A549 treated with Hydrocortisone at 1 μM for 4 hours (cell line): Measurements from ENCODE around the gene FER1L5. TPM values are rescaled to one million over a fixed set of nuclear protein-coding genes. Genes with fewer than 3 reads are reported as not detected.

Experiments
- total RNA-seq: library from RNA; stranded (reverse); fragments of 200-300 nt; extraction: Qiagen RNA extraction; gene quantifications from 5 replicates; pipeline ENCODE4 v1.2.3, GENCODE V29; 2022

The FER1L5 gene
- 0.03 TPM in 1 of 5 replicates, not detected in the others for total RNA-seq

GRCh38 chr2:96642564-96643360 lies at the start of gene FER1L5:
Gene FER1L5, plus strand, starts transcription at chr2:96642764. Its CDS starts 73 bp downstream, at chr2:96642837.

DNA sequence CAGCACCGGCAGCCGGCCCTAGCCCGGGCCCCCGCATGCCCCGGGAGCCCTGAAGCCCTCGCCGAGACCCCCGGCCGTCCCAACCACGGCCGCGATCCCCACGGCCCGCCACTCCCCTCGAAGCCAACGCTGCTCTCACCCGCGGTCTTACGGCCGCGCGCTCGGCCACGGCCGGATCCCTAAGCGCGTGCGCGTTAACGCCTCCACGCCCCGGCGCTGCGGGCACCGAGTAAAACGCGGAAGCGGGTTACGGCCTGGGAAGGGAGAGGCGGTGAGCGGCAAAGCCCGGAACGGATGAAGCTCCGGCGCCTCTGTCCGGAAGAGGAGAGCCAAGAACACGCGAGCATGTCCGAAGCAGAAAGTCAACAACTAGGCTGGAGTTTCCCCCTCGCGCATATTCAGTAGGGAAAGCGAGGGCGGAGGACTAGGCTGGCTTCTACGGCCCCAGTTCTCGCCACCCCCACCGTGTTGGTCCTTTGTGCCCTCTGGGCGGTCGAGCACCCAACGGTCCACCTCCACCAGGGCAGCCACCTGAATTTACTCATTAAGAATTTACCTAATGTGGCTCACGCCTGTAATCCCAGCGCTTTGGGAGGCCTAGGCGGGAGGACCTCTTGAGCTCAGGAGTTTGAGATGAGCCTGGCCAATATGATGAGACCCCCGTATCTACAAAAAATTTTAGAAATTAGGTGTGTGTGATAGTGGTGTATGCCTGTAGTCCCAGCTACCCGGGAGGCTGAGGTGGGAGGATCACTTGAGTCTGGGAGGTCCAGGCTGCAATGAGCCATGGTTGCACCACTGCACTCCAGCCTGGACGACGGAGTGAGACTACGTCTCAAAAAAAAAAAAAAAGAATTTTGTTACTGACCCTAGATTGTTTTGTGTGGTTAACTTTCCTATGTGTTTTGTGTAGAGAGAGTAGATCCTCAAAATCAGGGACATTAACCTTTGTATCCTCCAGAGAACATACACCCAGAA lies 4.1 kb upstream of the FER1L5 start, which contains the start of gene KANSL3:
Gene KANSL3 (minus strand): TSS at position 169 of the 978 bp plus-strand sequence. CDS start 1,177 bp downstream, outside the sequence.

DNA sequence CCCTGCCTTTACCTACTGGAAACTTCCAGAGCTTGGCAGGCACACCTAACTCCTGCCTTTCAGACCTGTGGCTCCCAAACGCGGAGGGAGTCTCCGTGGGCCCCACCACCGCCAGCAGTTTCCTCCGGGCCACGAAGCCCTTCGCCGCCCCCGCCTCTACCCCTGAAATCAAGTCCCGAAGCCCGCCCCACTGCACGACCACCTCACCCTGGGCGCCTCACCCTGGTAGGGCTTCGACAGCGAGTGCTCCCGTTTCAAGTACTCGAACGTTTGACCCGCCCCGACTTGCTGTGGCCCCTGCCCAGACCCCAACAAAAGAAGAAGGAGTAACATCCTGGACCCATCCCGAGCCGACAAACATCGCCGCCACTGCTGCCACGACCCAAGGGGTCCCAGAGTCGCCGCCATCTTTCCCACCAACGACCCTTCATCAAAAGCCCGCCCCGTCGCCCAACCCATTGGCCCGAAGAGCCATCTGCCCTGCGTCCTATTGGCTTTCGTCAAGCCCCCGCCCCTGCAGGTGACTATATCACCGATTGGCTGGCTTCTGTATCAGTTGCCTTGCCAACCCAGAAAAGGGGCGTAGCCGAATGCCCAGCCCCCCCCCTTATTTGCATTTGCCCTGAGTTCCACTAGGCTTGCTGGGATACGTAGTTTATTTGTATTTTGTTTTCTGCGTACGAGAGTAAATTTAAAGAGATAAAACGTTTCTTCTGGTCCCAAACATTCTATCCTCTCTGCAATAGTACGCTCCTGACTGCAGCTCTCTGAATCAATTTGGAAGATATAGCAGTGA lies 97.3 kb downstream of the FER1L5 start, which contains the start of gene LMAN2L:
Gene LMAN2L (minus strand): TSS at position 432 of the 796 bp plus-strand sequence. CDS start 24 bp downstream, at position 408.

Other genes starting within 250 kb of the FER1L5 start
- gene NEURL3, start 137.4 kb upstream of the FER1L5 start, total RNA-seq = 0.61 to 1.8 TPM (median 0.75 TPM) in 5 replicates
- gene ARID5A, start 106.0 kb upstream of the FER1L5 start, total RNA-seq = 3.6 to 4.6 TPM (median 4.1 TPM) in 5 replicates
- 22.2 to 27.8 TPM (median 22.3 TPM) in 5 replicates for gene KANSL3, start 4.5 kb upstream of the FER1L5 start, total RNA-seq
- gene LMAN2L, start 97.3 kb downstream of the FER1L5 start, total RNA-seq = 20.1 to 22.7 TPM (median 22.4 TPM) in 5 replicates
- 8.3 to 10.9 TPM (median 10.4 TPM) in 5 replicates for gene CNNM4, start 118.1 kb downstream of the FER1L5 start, total RNA-seq
- 9.9 to 12.0 TPM (median 10.8 TPM) in 5 replicates for gene CNNM3, start 173.5 kb downstream of the FER1L5 start, total RNA-seq
- gene ANKRD23, start 201.3 kb downstream of the FER1L5 start, total RNA-seq = 1.1 to 1.9 TPM (median 1.4 TPM) in 5 replicates
- gene ANKRD39, start 215.3 kb downstream of the FER1L5 start, total RNA-seq = 15.0 to 22.0 TPM (median 19.9 TPM) in 5 replicates
- gene SEMA4C, start 227.3 kb downstream of the FER1L5 start, total RNA-seq = 14.3 to 19.9 TPM (median 18.6 TPM) in 5 replicates